H1 (cell line): Measurements from ENCODE around the gene RELCH.

Source experiments
- CTCF ChIP-seq, 3 experiments: IDR thresholded peaks; 1 replicate in 2 of 3; 2 replicates in 1 of 3; pipeline versions ENCODE4 v1.5.1 to v1.6.1; 2011; ENCODE audit warnings: low read length in 3 of 3, mild to moderate bottlenecking in 3 of 3, inconsistent platforms in 2 of 3, low read depth in 1 of 3, moderate library complexity in 1 of 3; ENCODE audit not compliant: insufficient read depth in 1 of 3; ENCODE audit errors: control extremely low read depth in 1 of 3
- EGR1 ChIP-seq: IDR thresholded peaks from 2 replicates; pipeline ENCODE4 v1.6.1; 2011; ENCODE audit warnings: low read depth, low read length, borderline replicate concordance
- EZH2 ChIP-seq: fragments of 200-600 bp; sonication (generic); IDR thresholded peaks from 2 replicates; pipeline ENCODE4 v1.7.1; 2012; ENCODE audit warnings: low read depth, mild to moderate bottlenecking, moderate library complexity, low read length, inconsistent platforms; ENCODE audit not compliant: severe bottlenecking
- POLR2AphosphoS5 ChIP-seq: IDR thresholded peaks from 2 replicates; pipeline ENCODE4 v1.6.1; 2011; ENCODE audit warnings: low read depth, low read length

DNA sequence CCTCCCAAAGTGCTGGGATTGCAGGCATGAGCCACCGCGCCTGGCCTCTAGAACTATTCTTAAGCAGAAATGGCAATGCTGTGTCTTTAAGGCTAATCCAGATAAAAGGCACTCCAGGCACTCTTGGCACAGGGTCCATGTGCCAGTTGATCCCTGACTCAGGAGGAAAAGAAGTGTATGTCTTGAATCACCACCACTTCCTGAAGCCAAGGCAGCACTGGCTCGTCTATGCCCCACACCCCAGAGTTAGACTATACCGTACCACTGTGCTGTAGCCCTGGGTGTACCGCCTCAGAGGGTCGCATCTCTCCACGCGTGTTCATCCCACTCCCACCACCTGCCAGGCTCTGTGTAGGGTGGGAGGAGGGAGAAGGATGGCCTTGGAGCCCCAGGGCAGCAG, 147.1 kb downstream of the RELCH start:
- no peak for TF ChIP-seq CTCF (IDR thresholded peaks at IDR 0.05; ENCODE audit: control extremely low read depth in 1 of 3, insufficient read depth in 1 of 3, low read depth in 1 of 3, low read length in 3 of 3)
- TF ChIP-seq EGR1, result no peak
- no peak for TF ChIP-seq POLR2AphosphoS5
- TF ChIP-seq EZH2, result no peak
